ENCODE data around the gene EDC4.
A peak's percentile ranks its signal among the peaks of the same experiment; 100 is the strongest.
"Not testable (repeated sequence)": the region's sequence is repeated elsewhere in the genome, so short reads cannot be mapped to it uniquely, and the experiment has no call there.

Gene EDC4

GRCh38 chr16:67892899-67893742 lies 20.3 kb downstream of the EDC4 start, which contains the start of gene PSKH1:
Gene PSKH1, plus strand, starts transcription at chr16:67893254. Its CDS starts 15,496 bp downstream, at chr16:67908750.
- peaks cover 20% of the 10 kb centered on the region for H3K4me1 Mint-ChIP-seq (ENCODE audit: low read depth)
- H3K36me3 Mint-ChIP-seq (ENCODE audit: low read depth): peaks cover 2% of the 10 kb centered on the region
- no peaks in the 10 kb centered on the region for H3K9me3 Mint-ChIP-seq
- H3K4me3 Mint-ChIP-seq: peak within 1 kb of the TSS; percentile 95
- H3K27me3 Mint-ChIP-seq (ENCODE audit: low read depth): no peaks in the 10 kb centered on the region
- H3K27ac Mint-ChIP-seq: peak within 1 kb of the TSS; percentile 94

- Mint-ChIP-seq H3K27ac (peak overlapping the region; percentile 94), H3K4me3 (peak overlapping the region; percentile 95), H3K9me3 (no peaks in the 10 kb centered on the region), H3K36me3 (ENCODE audit: low read depth) (peaks cover 2% of the 10 kb centered on the region), H3K27me3 (ENCODE audit: low read depth) (no peaks in the 10 kb centered on the region), H3K4me1 (ENCODE audit: low read depth) (peaks cover 23% of the 10 kb centered on the region)
These were observed 21.0 kb downstream of the EDC4 start for GRCh38 chr16:67893743-67894399.

GRCh38 chr16:67897231-67897630 lies 24.4 kb downstream of the EDC4 start:
- no peaks in the 10 kb centered on the region for H3K27me3 Mint-ChIP-seq (ENCODE audit: low read depth)
- no peak overlapping the region for H3K4me3 Mint-ChIP-seq
- peaks cover 23% of the 10 kb centered on the region for H3K4me1 Mint-ChIP-seq (ENCODE audit: low read depth)
- no peaks in the 10 kb centered on the region for H3K9me3 Mint-ChIP-seq
- H3K27ac Mint-ChIP-seq: no peak overlapping the region
- H3K36me3 Mint-ChIP-seq (ENCODE audit: low read depth): peaks cover 2% of the 10 kb centered on the region

GRCh38 chr16:67901734-67902133 lies 28.9 kb downstream of the EDC4 start:
- H3K4me1 Mint-ChIP-seq (ENCODE audit: low read depth): peaks cover 5% of the 10 kb centered on the region
- H3K36me3 Mint-ChIP-seq (ENCODE audit: low read depth): peaks cover 7% of the 10 kb centered on the region
- H3K27ac Mint-ChIP-seq: no peak overlapping the region
- H3K4me3 Mint-ChIP-seq: no peak overlapping the region
- no peaks in the 10 kb centered on the region for H3K27me3 Mint-ChIP-seq (ENCODE audit: low read depth)
- no peaks in the 10 kb centered on the region for H3K9me3 Mint-ChIP-seq

- Mint-ChIP-seq H3K27me3 (ENCODE audit: low read depth) (no peaks in the 10 kb centered on the region), H3K4me1 (ENCODE audit: low read depth) (peaks cover 3% of the 10 kb centered on the region), H3K9me3 (no peaks in the 10 kb centered on the region), H3K27ac (no peak overlapping the region), H3K4me3 (no peak overlapping the region), H3K36me3 (ENCODE audit: low read depth) (peaks cover 6% of the 10 kb centered on the region)
These were observed 30.0 kb downstream of the EDC4 start for GRCh38 chr16:67902831-67903230.

- H3K4me3 Mint-ChIP-seq: no peak overlapping the region
- no peaks in the 10 kb centered on the region for H3K27me3 Mint-ChIP-seq (ENCODE audit: low read depth)
These were observed 34.7 kb downstream of the EDC4 start for GRCh38 chr16:67907397-67908180.

GRCh38 chr16:67909056-67909742 lies 36.3 kb downstream of the EDC4 start:
- no peaks in the 10 kb centered on the region for H3K27me3 Mint-ChIP-seq (ENCODE audit: low read depth)
- H3K4me1 Mint-ChIP-seq (ENCODE audit: low read depth): peaks cover 15% of the 10 kb centered on the region
- peak overlapping the region; percentile 75 for H3K27ac Mint-ChIP-seq
- H3K36me3 Mint-ChIP-seq (ENCODE audit: low read depth): peaks cover 14% of the 10 kb centered on the region
- no peak overlapping the region for H3K4me3 Mint-ChIP-seq
- H3K9me3 Mint-ChIP-seq: no peaks in the 10 kb centered on the region

More at GRCh38 chr16:67907397-67908180, 34.7 kb downstream of the EDC4 start:
- Mint-ChIP-seq H3K4me1 (ENCODE audit: low read depth) (peaks cover 15% of the 10 kb centered on the region), H3K27ac (peak overlapping the region; percentile 0), H3K36me3 (ENCODE audit: low read depth) (peaks cover 17% of the 10 kb centered on the region), H3K9me3 (no peaks in the 10 kb centered on the region)

GRCh38 chr16:67910158-67910557 lies 37.3 kb downstream of the EDC4 start:
- peak overlapping the region; percentile 63 for H3K27ac Mint-ChIP-seq

GRCh38 chr16:67914758-67915495 lies 42.1 kb downstream of the EDC4 start:
- peaks cover 31% of the 10 kb centered on the region for H3K4me1 Mint-ChIP-seq (ENCODE audit: low read depth)
- H3K36me3 Mint-ChIP-seq (ENCODE audit: low read depth): peaks cover 11% of the 10 kb centered on the region
- H3K9me3 Mint-ChIP-seq: no peaks in the 10 kb centered on the region
- no peaks in the 10 kb centered on the region for H3K27me3 Mint-ChIP-seq (ENCODE audit: low read depth)
- H3K27ac Mint-ChIP-seq: no peak overlapping the region
- H3K4me3 Mint-ChIP-seq: no peak overlapping the region

More at GRCh38 chr16:67910158-67910557, 37.3 kb downstream of the EDC4 start:
- H3K4me1 Mint-ChIP-seq (ENCODE audit: low read depth): peaks cover 17% of the 10 kb centered on the region
- peaks cover 16% of the 10 kb centered on the region for H3K36me3 Mint-ChIP-seq (ENCODE audit: low read depth)
- no peaks in the 10 kb centered on the region for H3K27me3 Mint-ChIP-seq (ENCODE audit: low read depth)
- no peaks in the 10 kb centered on the region for H3K9me3 Mint-ChIP-seq
- H3K4me3 Mint-ChIP-seq: peak overlapping the region; percentile 7

GRCh38 chr16:67915496-67915769 lies 42.6 kb downstream of the EDC4 start:
- not testable (repeated sequence) for H3K4me3 Mint-ChIP-seq; H3K27ac Mint-ChIP-seq; H3K9me3 Mint-ChIP-seq; H3K36me3 Mint-ChIP-seq (ENCODE audit: low read depth); H3K27me3 Mint-ChIP-seq (ENCODE audit: low read depth)
- peaks cover 27% of the 10 kb centered on the region for H3K4me1 Mint-ChIP-seq (ENCODE audit: low read depth)

- Mint-ChIP-seq H3K4me3 (no peak overlapping the region), H3K27ac (peak overlapping the region; percentile 16), H3K4me1 (ENCODE audit: low read depth) (peaks cover 21% of the 10 kb centered on the region), H3K36me3 (ENCODE audit: low read depth) (peaks cover 7% of the 10 kb centered on the region), H3K9me3 (no peaks in the 10 kb centered on the region), H3K27me3 (ENCODE audit: low read depth) (no peaks in the 10 kb centered on the region)
These were observed 43.2 kb downstream of the EDC4 start for GRCh38 chr16:67915831-67916723.

GRCh38 chr16:67917140-67917851 lies 44.4 kb downstream of the EDC4 start:
- H3K27me3 Mint-ChIP-seq (ENCODE audit: low read depth): no peaks in the 10 kb centered on the region
- no peak overlapping the region for H3K4me3 Mint-ChIP-seq
- H3K27ac Mint-ChIP-seq: peak overlapping the region; percentile 68
- peaks cover 27% of the 10 kb centered on the region for H3K4me1 Mint-ChIP-seq (ENCODE audit: low read depth)
- no peaks in the 10 kb centered on the region for H3K9me3 Mint-ChIP-seq
- H3K36me3 Mint-ChIP-seq (ENCODE audit: low read depth): peaks cover 5% of the 10 kb centered on the region
